OCI-LY3 (cell line): ENCODE results near the gene PTPRN2.

ENCODE experiments used
- H2AFZ ChIP-seq: fragments of 200-600, 300-600 bp; shearing (Covaris generic); 2 replicates; pipeline ENCODE4 v1.6.0; 2014; ENCODE audit warnings: antibody characterized with exemption, low read depth, low read length
- H3K27ac ChIP-seq: fragments of 200-600, 300-600 bp; sonication (generic); 2 replicates; pipeline ENCODE4 v1.5.1; 2014; ENCODE audit warnings: mild to moderate bottlenecking, low read length, moderate library complexity, mixed read lengths
- H3K27me3 ChIP-seq: fragments of 200-600, 300-600 bp; sonication (generic); 2 replicates; pipeline ENCODE4 v1.6.1; 2014; ENCODE audit warnings: low read depth, low read length, mixed read lengths
- H3K36me3 ChIP-seq: fragments of 200-600, 300-600 bp; sonication (generic); replicated peaks from 2 replicates; pipeline ENCODE3; 2014; ENCODE audit warnings: low read depth, low read length, mixed read lengths
- H3K4me1 ChIP-seq: fragments of 300-600, 200-600 bp; sonication (generic); 2 replicates; pipeline ENCODE4 v1.6.1; 2014; ENCODE audit warnings: low read length, mixed read lengths
- H3K4me2 ChIP-seq: fragments of 200-600, 300-600 bp; sonication (generic); 2 replicates; pipeline ENCODE4 v1.6.1; 2014; ENCODE audit warnings: low read length, mixed read lengths
- H3K4me3 ChIP-seq: fragments of 300-600, 200-600 bp; sonication (generic); 2 replicates; pipeline ENCODE4 v1.5.1; 2014; ENCODE audit warnings: antibody characterized with exemption, mild to moderate bottlenecking, low read length, moderate library complexity
- H3K79me2 ChIP-seq: fragments of 300-600, 200-600 bp; shearing (Covaris generic); 2 replicates; pipeline ENCODE4 v1.6.1; 2014; ENCODE audit warnings: mild to moderate bottlenecking, low read length, mixed read lengths
- H3K9ac ChIP-seq: fragments of 300-600, 200-600 bp; shearing (Covaris generic); 2 replicates; pipeline ENCODE4 v1.6.0; 2014; ENCODE audit warnings: mild to moderate bottlenecking, low read length, moderate library complexity
- H3K9me3 ChIP-seq: fragments of 200-600, 300-600 bp; shearing (Covaris generic); 2 replicates; pipeline ENCODE4 v1.6.1; 2014; ENCODE audit warnings: low read length, mixed read lengths; ENCODE audit not compliant: insufficient read depth
- H4K20me1 ChIP-seq: fragments of 200-600, 300-600 bp; sonication (generic); 2 replicates; pipeline ENCODE4 v1.6.1; 2016; ENCODE audit warnings: low read length, mixed read lengths; ENCODE audit not compliant: insufficient read depth
- CTCF ChIP-seq: fragments of 200-600, 300-600 bp; sonication (generic); IDR thresholded peaks from 2 replicates; pipeline ENCODE4 v1.5.1; 2014; ENCODE audit warnings: antibody characterized with exemption, low read length, low read depth
- EZH2phosphoT487 ChIP-seq: fragments of 200-600 bp; shearing (Covaris generic); IDR thresholded peaks from 2 replicates; pipeline ENCODE4 v1.6.1; 2018; ENCODE audit warnings: antibody characterized with exemption, mixed run types, low read depth

The PTPRN2 gene

GRCh38 chr7:157840174-157840913, 747.3 kb downstream of the PTPRN2 start:
- no peaks in the 10 kb centered on the region for H3K79me2 ChIP-seq
- no peaks in the 10 kb centered on the region for H4K20me1 ChIP-seq
- H3K36me3 ChIP-seq, result no peaks in the 10 kb centered on the region
- H3K27me3 ChIP-seq, result no peaks in the 10 kb centered on the region
- H3K4me2 ChIP-seq, result no peak overlapping the region
- no peak overlapping the region for H3K4me3 ChIP-seq
- TF ChIP-seq CTCF (no peak), EZH2phosphoT487 (no peak)
- no peak overlapping the region for H2AFZ ChIP-seq
- no peak overlapping the region for H3K27ac ChIP-seq
- no peaks in the 10 kb centered on the region for H3K4me1 ChIP-seq
- H3K9me3 ChIP-seq, result peaks cover 9% of the 10 kb centered on the region; the same call in 1 of the 2 replicates
- H3K9ac ChIP-seq, result no peak overlapping the region

DNA sequence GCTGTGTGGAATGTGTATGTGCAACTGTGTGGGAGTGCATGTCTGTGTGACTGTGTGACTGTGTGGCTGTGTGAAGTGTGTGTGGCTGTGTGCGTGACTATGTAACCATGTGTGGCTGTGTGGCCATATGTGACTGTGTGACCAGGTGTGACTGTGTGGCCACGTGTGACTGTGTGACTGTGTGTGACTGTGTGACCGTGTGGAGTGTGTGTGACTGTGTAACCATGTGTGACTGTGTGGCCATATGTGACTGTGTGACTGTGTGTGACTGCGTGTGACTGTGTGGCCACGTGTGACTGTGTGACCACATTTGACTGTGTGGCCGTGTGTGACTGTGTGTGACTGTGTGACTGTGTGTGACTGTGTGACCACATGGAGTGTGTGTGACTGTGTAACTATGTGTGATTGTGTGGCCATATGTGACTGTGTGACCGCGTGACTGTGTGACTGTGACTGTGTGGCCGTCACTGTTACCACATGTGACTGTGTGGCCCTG, 747.9 kb downstream of the PTPRN2 start:
- no peak overlapping the region for H3K4me2 ChIP-seq
- H4K20me1 ChIP-seq, result no peaks in the 10 kb centered on the region
- H3K36me3 ChIP-seq, result no peaks in the 10 kb centered on the region
- TF ChIP-seq CTCF, result no peak
- no peak for TF ChIP-seq EZH2phosphoT487
- no peak overlapping the region for H3K27ac ChIP-seq
- no peak overlapping the region for H3K4me3 ChIP-seq
- peaks cover 9% of the 10 kb centered on the region; the same call in 1 of the 2 replicates for H3K9me3 ChIP-seq
- no peaks in the 10 kb centered on the region for H3K4me1 ChIP-seq
- H2AFZ ChIP-seq, result no peak overlapping the region
- no peaks in the 10 kb centered on the region for H3K27me3 ChIP-seq
- H3K9ac ChIP-seq, result no peak overlapping the region
- no peaks in the 10 kb centered on the region for H3K79me2 ChIP-seq

GRCh38 chr7:157839226-157839625, 748.4 kb downstream of the PTPRN2 start:
- Histone ChIP-seq H3K36me3 (no peaks in the 10 kb centered on the region), H3K27me3 (no peaks in the 10 kb centered on the region), H3K4me2 (no peak overlapping the region), H3K4me1 (no peaks in the 10 kb centered on the region), H4K20me1 (no peaks in the 10 kb centered on the region), H3K27ac (no peak overlapping the region), H3K79me2 (no peaks in the 10 kb centered on the region), H3K9me3 (peaks cover 9% of the 10 kb centered on the region; the same call in 1 of the 2 replicates), H2AFZ (no peak overlapping the region), H3K4me3 (no peak overlapping the region), H3K9ac (no peak overlapping the region)
- TF ChIP-seq CTCF, result no peak
- TF ChIP-seq EZH2phosphoT487, result no peak

GRCh38 chr7:157837561-157837960, 750.1 kb downstream of the PTPRN2 start:
- H3K79me2 ChIP-seq, result no peaks in the 10 kb centered on the region
- no peak overlapping the region for H3K4me3 ChIP-seq
- no peaks in the 10 kb centered on the region for H3K4me1 ChIP-seq
- TF ChIP-seq CTCF (no peak), EZH2phosphoT487 (no peak)
- H3K27me3 ChIP-seq, result no peaks in the 10 kb centered on the region
- no peak overlapping the region for H2AFZ ChIP-seq
- no peaks in the 10 kb centered on the region for H3K36me3 ChIP-seq
- H3K9me3 ChIP-seq, result peaks cover 9% of the 10 kb centered on the region; the same call in 1 of the 2 replicates
- no peaks in the 10 kb centered on the region for H4K20me1 ChIP-seq
- H3K4me2 ChIP-seq, result no peak overlapping the region
- H3K9ac ChIP-seq, result no peak overlapping the region
- no peak overlapping the region for H3K27ac ChIP-seq
